Dermis blood vessel endothelial cell (primary cell): ENCODE measurements around the gene CUL4B. TPM values are rescaled to one million over a fixed set of nuclear protein-coding genes. Genes with fewer than 3 reads are reported as not detected.
"Not testable (repeated sequence)": the region's sequence is repeated elsewhere in the genome, so short reads cannot be mapped to it uniquely, and the experiment has no call there.

ENCODE experiments used
- DNase-seq: peaks from one replicate; pipeline ENCODE4 v3.0.0; 2010
- total RNA-seq: library from RNA; depleted of rRNA; stranded (reverse); fragments of >200 nt; gene quantifications from 2 replicates; pipeline ENCODE4 v1.2.3, GENCODE V29; 2014

Gene CUL4B
- total RNA-seq, 1 donor from 2014 or later, result 39.3 TPM

DNA sequence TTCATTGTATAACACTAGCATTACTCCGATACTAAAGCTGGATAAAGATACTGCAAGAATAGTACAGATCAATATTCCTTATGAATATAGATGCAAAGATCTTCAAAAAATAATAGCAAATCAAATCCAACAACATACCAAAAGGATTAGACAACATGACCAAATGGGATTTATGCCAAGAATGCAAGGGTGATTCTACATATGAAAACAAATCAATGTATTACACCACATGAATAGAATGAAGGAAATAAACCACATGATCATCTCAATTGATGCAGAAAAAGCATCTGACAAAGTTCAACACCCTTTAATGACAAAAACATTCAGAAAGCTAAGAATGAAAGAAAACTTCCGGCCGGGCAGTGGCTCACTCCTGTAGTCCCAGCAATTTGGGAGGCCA, 42.8 kb downstream of the CUL4B start:
- peak; percentile 75 for DNase-seq

DNA sequence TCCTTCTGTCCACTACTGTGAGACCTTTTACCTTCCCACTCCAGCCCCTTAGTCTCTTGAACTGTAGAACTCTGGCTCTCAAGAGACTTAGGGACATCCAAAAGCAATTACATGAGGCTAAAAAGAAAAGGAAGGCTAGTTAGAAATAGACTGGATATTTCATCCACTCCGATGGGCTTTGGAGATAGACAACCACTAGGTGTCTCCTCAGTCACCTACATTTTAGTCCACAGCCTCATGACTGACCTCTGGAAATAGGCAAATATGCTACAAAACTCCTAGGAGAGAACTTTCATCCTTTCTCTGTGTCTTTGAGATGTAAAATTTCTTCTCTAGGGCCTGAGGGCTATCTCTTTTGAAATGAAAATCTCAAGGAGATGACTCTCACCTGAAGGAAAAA, 46.5 kb downstream of the CUL4B start:
- peak; percentile 49 for DNase-seq

- DNase-seq, result no peak
Measured at GRCh38 chrX:120512627-120513026, 48.1 kb downstream of the CUL4B start.

- DNase-seq, result no peak
Measured at GRCh38 chrX:120512222-120512621, 48.5 kb downstream of the CUL4B start.

DNA sequence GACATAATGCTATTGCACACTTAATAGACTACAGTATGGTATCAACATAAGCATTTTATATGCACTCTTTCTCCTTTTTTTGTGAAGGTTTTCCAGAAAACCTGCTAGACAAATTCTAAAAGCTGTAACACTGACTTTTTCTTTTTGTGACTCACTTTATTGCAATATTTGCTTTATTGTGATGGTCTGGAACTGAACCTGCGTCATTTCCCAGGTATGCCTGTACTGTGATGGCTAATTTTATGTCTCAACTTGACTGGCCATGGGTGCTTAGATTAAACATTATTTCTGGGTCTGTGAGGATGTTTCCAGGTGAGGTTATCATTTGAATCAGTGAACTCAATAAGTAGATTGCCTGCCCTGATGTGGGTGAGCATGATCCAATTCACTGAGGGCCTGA, 56.2 kb downstream of the CUL4B start:
- DNase-seq, result no peak

- DNase-seq, result no peak
Measured at GRCh38 chrX:120499301-120500072, 61.3 kb downstream of the CUL4B start.

DNA sequence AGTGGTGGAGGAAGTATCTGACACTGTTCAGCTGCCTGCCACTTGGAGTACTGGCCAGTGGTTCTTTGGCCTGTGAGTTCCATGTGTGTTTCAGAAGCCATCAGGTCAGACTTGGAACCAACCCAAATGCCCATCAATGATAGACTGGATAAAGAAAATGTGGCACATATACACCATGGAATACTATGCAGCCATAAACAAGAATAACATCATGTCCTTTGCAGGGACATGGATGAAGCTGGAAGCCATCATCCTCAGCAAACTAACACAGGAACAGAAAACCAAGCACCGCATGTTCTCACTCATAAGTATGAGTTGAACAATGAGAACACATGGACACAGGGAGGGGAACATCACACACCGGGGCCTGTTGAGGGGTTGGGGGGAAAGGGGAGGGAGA, 70.6 kb downstream of the CUL4B start:
- not testable (repeated sequence) for DNase-seq

GRCh38 chrX:120486786-120487185, 74.0 kb downstream of the CUL4B start:
- DNase-seq, result peak; percentile 13

- peak; percentile 92 for DNase-seq
Measured at GRCh38 chrX:120485638-120486520, 74.9 kb downstream of the CUL4B start.

GRCh38 chrX:120485315-120485637, 75.5 kb downstream of the CUL4B start:
- DNase-seq, result no peak

DNA sequence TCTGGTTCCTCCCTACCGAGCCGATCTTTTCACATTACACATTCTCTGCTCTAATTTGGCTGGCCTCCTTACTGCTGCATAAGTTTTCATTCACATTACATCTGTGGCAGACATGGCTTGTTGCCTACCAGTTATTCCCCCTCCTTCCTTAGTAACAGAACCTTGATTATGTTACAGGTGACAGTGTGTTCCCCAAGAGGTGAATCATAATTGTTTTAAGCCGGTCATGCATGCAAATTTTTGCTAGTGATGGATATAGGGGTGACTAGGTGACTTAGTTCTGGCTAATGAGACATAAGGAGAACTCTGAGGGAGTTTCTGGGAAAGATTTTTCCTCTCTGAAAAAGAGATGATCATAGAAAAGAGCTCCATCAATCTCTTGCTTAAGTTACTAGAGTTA, 83.3 kb downstream of the CUL4B start:
- DNase-seq, result no peak

DNA sequence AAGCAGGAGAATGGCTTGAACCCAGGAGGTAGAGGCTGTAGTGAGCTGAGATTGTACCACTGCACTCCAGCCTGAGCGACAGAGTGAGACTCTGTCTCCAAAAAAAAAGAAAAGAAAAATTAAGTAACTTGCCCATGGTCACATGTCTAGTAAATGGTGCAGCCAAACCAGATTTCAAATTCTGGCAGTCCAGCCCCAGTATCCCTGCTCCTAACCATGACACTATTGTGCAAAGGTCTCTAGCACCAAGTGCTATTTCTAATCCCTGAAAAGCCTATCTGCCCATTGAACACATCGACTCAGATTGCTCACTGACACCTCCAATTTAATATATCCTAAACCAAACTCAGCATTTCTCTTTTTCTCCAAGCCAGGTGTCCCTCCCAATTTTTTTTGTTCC, 84.0 kb downstream of the CUL4B start:
- no peak for DNase-seq

DNA sequence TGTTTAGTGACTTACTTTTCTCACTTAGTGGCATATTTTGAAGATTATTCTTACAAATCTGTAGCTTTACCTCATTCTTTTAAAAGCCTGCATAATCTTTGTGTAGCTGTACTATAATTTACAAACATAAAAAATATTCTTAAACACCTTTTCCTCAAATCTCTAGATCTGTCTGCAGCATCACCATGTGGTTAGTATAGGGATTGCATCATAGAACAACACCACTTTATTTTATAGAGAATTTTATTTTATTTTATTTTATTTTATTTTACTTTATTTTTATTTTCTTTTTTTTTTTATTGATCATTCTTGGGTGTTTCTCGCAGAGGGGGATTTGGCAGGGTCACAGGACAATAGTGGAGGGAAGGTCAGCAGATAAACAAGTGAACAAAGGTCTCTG, 85.3 kb downstream of the CUL4B start:
- peak; percentile 53 for DNase-seq

Other genes starting within 250 kb of the CUL4B start
- not detected in 2 replicates for gene TMEM255A, start 249.5 kb downstream of the CUL4B start, total RNA-seq
- not detected in 2 replicates for gene ATP1B4, start 198.9 kb downstream of the CUL4B start, total RNA-seq
- 125 and 139 TPM in 2 replicates for gene LAMP2, start 91.7 kb downstream of the CUL4B start, total RNA-seq
- 34.7 and 36.9 TPM in 2 replicates for gene MCTS1, start 43.1 kb upstream of the CUL4B start, total RNA-seq
- gene C1GALT1C1, start 69.1 kb upstream of the CUL4B start, total RNA-seq, result 59.6 and 63.7 TPM in 2 replicates